ENCODE data around the gene DDC.
"Not testable (repeated sequence)": the region's sequence is repeated elsewhere in the genome, so short reads cannot be mapped to it uniquely, and the experiment has no call there.

DDC gene

GRCh38 chr7:50479743-50480517 is 85.3 kb downstream of the DDC start:
- DNase-seq (ENCODE audit: low spot score), result no peak

GRCh38 chr7:50477640-50478039 is 87.6 kb downstream of the DDC start:
- DNase-seq (ENCODE audit: low spot score), result no peak

GRCh38 chr7:50476953-50477625 is 88.1 kb downstream of the DDC start:
- no peak for DNase-seq (ENCODE audit: low spot score)

- no peak for DNase-seq (ENCODE audit: low spot score)
Measured at GRCh38 chr7:50475340-50475739, 89.9 kb downstream of the DDC start.

GRCh38 chr7:50474382-50475160 is 90.6 kb downstream of the DDC start:
- no peak for DNase-seq (ENCODE audit: low spot score)

GRCh38 chr7:50473531-50473930 is 91.7 kb downstream of the DDC start:
- DNase-seq (ENCODE audit: low spot score), result no peak

- no peak for DNase-seq (ENCODE audit: low spot score)
Measured at GRCh38 chr7:50472427-50472826, 92.8 kb downstream of the DDC start.

GRCh38 chr7:50471970-50472369 is 93.2 kb downstream of the DDC start:
- no peak for DNase-seq (ENCODE audit: low spot score)

- DNase-seq (ENCODE audit: low spot score), result no peak
Measured at GRCh38 chr7:50470250-50471163, 94.7 kb downstream of the DDC start.

- DNase-seq (ENCODE audit: low spot score), result no peak
Measured at GRCh38 chr7:50469181-50469580, 96.0 kb downstream of the DDC start.

- peak; percentile 86 for DNase-seq (ENCODE audit: low spot score)
Measured at GRCh38 chr7:50467817-50468610, 97.2 kb downstream of the DDC start.

- DNase-seq (ENCODE audit: low spot score), result no peak
Measured at GRCh38 chr7:50466815-50467585, 98.2 kb downstream of the DDC start.

- no peak for DNase-seq (ENCODE audit: low spot score)
Measured at GRCh38 chr7:50463035-50463434, 102.2 kb downstream of the DDC start.

GRCh38 chr7:50462361-50462760 is 102.8 kb downstream of the DDC start:
- DNase-seq (ENCODE audit: low spot score), result no peak

GRCh38 chr7:50461695-50462094 is 103.5 kb downstream of the DDC start:
- no peak for DNase-seq (ENCODE audit: low spot score)

GRCh38 chr7:50459183-50459582 is 106.0 kb downstream of the DDC start:
- DNase-seq (ENCODE audit: low spot score), result not testable (repeated sequence)

- not testable (repeated sequence) for DNase-seq (ENCODE audit: low spot score)
Measured at GRCh38 chr7:50458651-50459050, 106.6 kb downstream of the DDC start.

- no peak for DNase-seq (ENCODE audit: low spot score)
Measured at GRCh38 chr7:50456371-50457123, 108.7 kb downstream of the DDC start.

GRCh38 chr7:50455658-50456057 is 109.5 kb downstream of the DDC start:
- no peak for DNase-seq (ENCODE audit: low spot score)

Data from AG08396 (cell line).